HCT116 (cell line): ENCODE measurements around the gene PCIF1. TPM values are rescaled to one million over a fixed set of nuclear protein-coding genes. Genes with fewer than 3 reads are reported as not detected.

Experiments used
- ATAC-seq: fragments of 200-7000 bp; cut with Tn5 transposase; 2 replicates; pipeline ENCODE4 v1.9.1; 2020; ENCODE audit warnings: mild to moderate bottlenecking, moderate library complexity
- BruUV-seq: library from RNA; stranded (reverse); fragments of 400-500 nt; replicated peaks from 2 replicates; lab custom pipeline; 2021; lab: Mats Ljungman, UMichigan
- CTCF ChIA-PET: fragments of 300-600 bp; sonication (Branson Sonifier 250); formaldehyde crosslinking; loops from one replicate; lab custom pipeline; 2021; ENCODE audit warnings: antibody characterized with exemption; lab: Charles Lee
- POLR2A ChIA-PET: fragments of 300-600, 350-600 bp; sonication (Branson Sonifier 250); formaldehyde crosslinking; loops from one replicate; lab custom pipeline; 2021; ENCODE audit warnings: antibody characterized with exemption; lab: Charles Lee
- RAD21 ChIA-PET, 2 experiments: fragments of 300-600 bp; sonication (Branson Sonifier 250); formaldehyde crosslinking; loops; one replicate each; lab custom pipeline; 2023; ENCODE audit warnings: low total read pairs in 2 of 2; ENCODE audit not compliant: uncharacterized antibody in 2 of 2, unreplicated experiment in 2 of 2, low non-redundant PET in 1 of 2; lab: Charles Lee
- DNase-seq: peaks from one replicate; pipeline ENCODE4 v3.0.0-alpha.2; 2010; ENCODE audit warnings: low read depth, low spot score
- H2AFZ ChIP-seq: fragments of 200-600 bp; shearing (Covaris generic), sonication (generic); 2 replicates; pipeline ENCODE4 v1.6.1; 2017; ENCODE audit warnings: low read depth, mixed run types, mixed read lengths, antibody characterized with exemption, low read length; ENCODE audit not compliant: poor library complexity, severe bottlenecking
- H3K27ac ChIP-seq: 2 replicates; pipeline ENCODE4 v1.5.1; 2012; ENCODE audit warnings: low read depth, low read length
- H3K27me3 ChIP-seq: fragments of 200-600 bp; sonication (generic); 2 replicates; pipeline ENCODE4 v1.6.1; 2016; ENCODE audit warnings: mixed run types, low read length, mixed read lengths; ENCODE audit not compliant: insufficient read depth
- H3K36me3 ChIP-seq, 2 experiments: fragments of 200-500 bp in 1 of 2; fragments of 200-600 bp in 1 of 2; sonication (Bioruptor generic) in 1 of 2; sonication (generic) in 1 of 2; 2 replicates each; pipeline versions ENCODE4 v1.5.1 to v1.6.1; 2014 to 2016; ENCODE audit warnings: low read length in 2 of 2, inconsistent platforms in 1 of 2, mixed read lengths in 1 of 2, mixed run types in 1 of 2; ENCODE audit not compliant: insufficient read depth in 2 of 2, control insufficient read depth in 1 of 2
- H3K4me1 ChIP-seq, 2 experiments: fragments of 200-600 bp in 1 of 2; sonication (generic) in 1 of 2; 2 replicates each; pipeline versions ENCODE4 v1.5.1 to v1.6.1; 2012 to 2017; ENCODE audit warnings: low read length in 2 of 2, inconsistent platforms in 1 of 2, mild to moderate bottlenecking in 1 of 2, mixed read lengths in 1 of 2, mixed run types in 1 of 2, moderate library complexity in 1 of 2; ENCODE audit not compliant: insufficient read depth in 2 of 2, control insufficient read depth in 1 of 2
- H3K4me2 ChIP-seq: fragments of 200-600 bp; sonication (generic); 2 replicates; pipeline ENCODE4 v1.6.1; 2017; ENCODE audit warnings: mixed run types, low read length, mixed read lengths
- H3K4me3 ChIP-seq, 2 experiments: fragments of 200-600 bp in 1 of 2; sonication (generic) in 1 of 2; replicated peaks in 1 of 2; 2 replicates each; pipeline ENCODE4 v1.5.1; 2011 to 2016; ENCODE audit warnings: low read length in 2 of 2, control low read depth in 1 of 2, low read depth in 1 of 2, mild to moderate bottlenecking in 1 of 2, mixed read lengths in 1 of 2, mixed run types in 1 of 2
- H3K79me2 ChIP-seq: fragments of 200-600 bp; sonication (generic); 2 replicates; pipeline ENCODE4 v1.6.1; 2017; ENCODE audit warnings: mild to moderate bottlenecking, mixed run types, low read length, moderate library complexity, mixed read lengths; ENCODE audit not compliant: insufficient read depth
- H3K9ac ChIP-seq: fragments of 200-600 bp; sonication (generic); 2 replicates; pipeline ENCODE4 v1.6.1; 2016; ENCODE audit warnings: low read length, mixed read lengths
- H3K9me2 ChIP-seq: fragments of 200-600 bp; sonication (generic), shearing (Covaris generic); 2 replicates; pipeline ENCODE4 v1.6.1; 2017; ENCODE audit warnings: mixed run types, mild to moderate bottlenecking, moderate library complexity; ENCODE audit not compliant: insufficient read depth
- H3K9me3 ChIP-seq, 2 experiments: fragments of 200-500 bp in 1 of 2; fragments of 200-600 bp in 1 of 2; sonication (Bioruptor generic) in 1 of 2; sonication (generic) in 1 of 2; 2 replicates each; pipeline ENCODE4 v1.6.1; 2014 to 2017; ENCODE audit warnings: low read length in 2 of 2, mixed read lengths in 2 of 2, inconsistent platforms in 1 of 2, low read depth in 1 of 2, mild to moderate bottlenecking in 1 of 2, mixed run types in 1 of 2, moderate library complexity in 1 of 2; ENCODE audit not compliant: control insufficient read depth in 1 of 2, insufficient read depth in 1 of 2
- H4K20me1 ChIP-seq: fragments of 200-600 bp; sonication (generic), shearing (Covaris generic); 2 replicates; pipeline ENCODE4 v1.6.1; 2017; ENCODE audit warnings: mixed run types, mild to moderate bottlenecking, moderate library complexity; ENCODE audit not compliant: insufficient read depth
- ATF3 ChIP-seq: IDR thresholded peaks from 2 replicates; pipeline ENCODE4 v1.6.1; 2012
- CBX3 ChIP-seq: IDR thresholded peaks from 2 replicates; pipeline ENCODE4 v1.6.1; 2012; ENCODE audit warnings: low read depth
- EGR1 ChIP-seq: IDR thresholded peaks from 2 replicates; pipeline ENCODE4 v1.6.1; 2012; ENCODE audit warnings: low read depth
- ELF1 ChIP-seq: IDR thresholded peaks from 2 replicates; pipeline ENCODE4 v1.6.1; 2012; ENCODE audit warnings: low read depth, borderline replicate concordance
- EZH2phosphoT487 ChIP-seq: fragments of 200-600 bp; IDR thresholded peaks from 2 replicates; pipeline ENCODE4 v1.6.1; 2018; ENCODE audit warnings: antibody characterized with exemption, borderline replicate concordance
- FOSL1 ChIP-seq: IDR thresholded peaks from 2 replicates; pipeline ENCODE4 v1.6.1; 2012; ENCODE audit warnings: low read depth
- JUND ChIP-seq: IDR thresholded peaks from 2 replicates; pipeline ENCODE4 v1.6.1; 2012
- MAX ChIP-seq: IDR thresholded peaks from 2 replicates; pipeline ENCODE4 v1.6.1; 2012
- POLR2A ChIP-seq: IDR thresholded peaks from 2 replicates; pipeline ENCODE4 v1.7.0; 2011; ENCODE audit warnings: borderline replicate concordance; ENCODE audit not compliant: insufficient read depth, insufficient read length; ENCODE audit errors: extremely low read depth
- SIN3A ChIP-seq: IDR thresholded peaks from 2 replicates; pipeline ENCODE4 v1.6.1; 2012; ENCODE audit warnings: low read depth
- SP1 ChIP-seq: IDR thresholded peaks from 2 replicates; pipeline ENCODE4 v1.6.1; 2012; ENCODE audit warnings: low read depth
- SRF ChIP-seq: IDR thresholded peaks from 2 replicates; pipeline ENCODE4 v1.6.1; 2012; ENCODE audit warnings: low read depth
- TCF7L2 ChIP-seq: IDR thresholded peaks from 2 replicates; pipeline ENCODE4 v1.7.0; 2011; ENCODE audit warnings: borderline replicate concordance, inconsistent platforms; ENCODE audit not compliant: insufficient read depth, insufficient read length; ENCODE audit errors: extremely low read depth
- YY1 ChIP-seq: IDR thresholded peaks from 2 replicates; pipeline ENCODE4 v1.6.1; 2011; ENCODE audit warnings: low read length, low read depth, moderate library complexity, mild to moderate bottlenecking; ENCODE audit not compliant: insufficient replicate concordance; ENCODE audit errors: extremely low read depth
- ZBTB33 ChIP-seq: IDR thresholded peaks from 2 replicates; pipeline ENCODE4 v1.6.1; 2011; ENCODE audit warnings: mild to moderate bottlenecking, low read length, moderate library complexity; ENCODE audit not compliant: insufficient replicate concordance; ENCODE audit errors: extremely low read depth
- ZFX ChIP-seq: fragments of 450-650 bp; IDR thresholded peaks from 2 replicates; pipeline ENCODE4 v1.6.1; 2017
- ZNF274 ChIP-seq: fragments of 200-500 bp; sonication (Bioruptor generic); IDR thresholded peaks from 2 replicates; pipeline ENCODE4 v1.6.1; 2014; ENCODE audit warnings: mild to moderate bottlenecking, low read depth, low read length, inconsistent platforms
- intact Hi-C: fragments of 100-400 bp; cut with micrococcal nuclease; formaldehyde crosslinking; loops from 2 replicates; pipeline ENCODE4 v1.10.0; 2022
- total RNA-seq: library from RNA; stranded (reverse); gene quantifications from one replicate; pipeline ENCODE4 v1.2.1, GENCODE V29; 2021; ENCODE audit not compliant: unreplicated experiment
- TF ChIP-seq, protein P1 (sequence below): IDR thresholded peaks from 2 replicates; pipeline ENCODE4 v1.6.1; 2012; ENCODE audit warnings: low read depth
- TF ChIP-seq, protein P2 (sequence below), 3 experiments: fragments of 200-600 bp in 1 of 3; sonication (generic) in 1 of 3; IDR thresholded peaks in 2 of 3; conservative IDR thresholded peaks in 1 of 3; 2 replicates each; pipeline ENCODE4 v1.5.1; 2012 to 2017; ENCODE audit warnings: low read depth in 2 of 3, low read length in 2 of 3, antibody characterized with exemption in 1 of 3, borderline replicate concordance in 1 of 3, control low read depth in 1 of 3, mild to moderate bottlenecking in 1 of 3, mixed read lengths in 1 of 3, mixed run types in 1 of 3, moderate library complexity in 1 of 3; ENCODE audit not compliant: insufficient read depth in 1 of 3

The PCIF1 gene
- total RNA-seq, 1 experiment from 2014 or later: 31.8 TPM

- POLR2A ChIA-PET: no interaction called here
- Histone ChIP-seq H3K79me2 (no peaks in the 10 kb centered on the region), H3K27me3 (no peaks in the 10 kb centered on the region)
- DNase-seq: no peak
- intact Hi-C loops: no loop called here
- TF ChIP-seq SRF (no peak), ZBTB33 (no peak), YY1 (no peak), CBX3 (no peak), FOSL1 (no peak), ATF3 (no peak), JUND (no peak), EGR1 (no peak), ZFX (no peak), SIN3A (no peak), ELF1 (no peak), POLR2A (no peak), MAX (no peak), ZNF274 (no peak), SP1 (no peak), TCF7L2 (no peak), EZH2phosphoT487 (no peak)
- TF ChIP-seq, protein P1, sequence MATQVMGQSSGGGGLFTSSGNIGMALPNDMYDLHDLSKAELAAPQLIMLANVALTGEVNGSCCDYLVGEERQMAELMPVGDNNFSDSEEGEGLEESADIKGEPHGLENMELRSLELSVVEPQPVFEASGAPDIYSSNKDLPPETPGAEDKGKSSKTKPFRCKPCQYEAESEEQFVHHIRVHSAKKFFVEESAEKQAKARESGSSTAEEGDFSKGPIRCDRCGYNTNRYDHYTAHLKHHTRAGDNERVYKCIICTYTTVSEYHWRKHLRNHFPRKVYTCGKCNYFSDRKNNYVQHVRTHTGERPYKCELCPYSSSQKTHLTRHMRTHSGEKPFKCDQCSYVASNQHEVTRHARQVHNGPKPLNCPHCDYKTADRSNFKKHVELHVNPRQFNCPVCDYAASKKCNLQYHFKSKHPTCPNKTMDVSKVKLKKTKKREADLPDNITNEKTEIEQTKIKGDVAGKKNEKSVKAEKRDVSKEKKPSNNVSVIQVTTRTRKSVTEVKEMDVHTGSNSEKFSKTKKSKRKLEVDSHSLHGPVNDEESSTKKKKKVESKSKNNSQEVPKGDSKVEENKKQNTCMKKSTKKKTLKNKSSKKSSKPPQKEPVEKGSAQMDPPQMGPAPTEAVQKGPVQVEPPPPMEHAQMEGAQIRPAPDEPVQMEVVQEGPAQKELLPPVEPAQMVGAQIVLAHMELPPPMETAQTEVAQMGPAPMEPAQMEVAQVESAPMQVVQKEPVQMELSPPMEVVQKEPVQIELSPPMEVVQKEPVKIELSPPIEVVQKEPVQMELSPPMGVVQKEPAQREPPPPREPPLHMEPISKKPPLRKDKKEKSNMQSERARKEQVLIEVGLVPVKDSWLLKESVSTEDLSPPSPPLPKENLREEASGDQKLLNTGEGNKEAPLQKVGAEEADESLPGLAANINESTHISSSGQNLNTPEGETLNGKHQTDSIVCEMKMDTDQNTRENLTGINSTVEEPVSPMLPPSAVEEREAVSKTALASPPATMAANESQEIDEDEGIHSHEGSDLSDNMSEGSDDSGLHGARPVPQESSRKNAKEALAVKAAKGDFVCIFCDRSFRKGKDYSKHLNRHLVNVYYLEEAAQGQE: no peak
- TF ChIP-seq, protein P2, sequence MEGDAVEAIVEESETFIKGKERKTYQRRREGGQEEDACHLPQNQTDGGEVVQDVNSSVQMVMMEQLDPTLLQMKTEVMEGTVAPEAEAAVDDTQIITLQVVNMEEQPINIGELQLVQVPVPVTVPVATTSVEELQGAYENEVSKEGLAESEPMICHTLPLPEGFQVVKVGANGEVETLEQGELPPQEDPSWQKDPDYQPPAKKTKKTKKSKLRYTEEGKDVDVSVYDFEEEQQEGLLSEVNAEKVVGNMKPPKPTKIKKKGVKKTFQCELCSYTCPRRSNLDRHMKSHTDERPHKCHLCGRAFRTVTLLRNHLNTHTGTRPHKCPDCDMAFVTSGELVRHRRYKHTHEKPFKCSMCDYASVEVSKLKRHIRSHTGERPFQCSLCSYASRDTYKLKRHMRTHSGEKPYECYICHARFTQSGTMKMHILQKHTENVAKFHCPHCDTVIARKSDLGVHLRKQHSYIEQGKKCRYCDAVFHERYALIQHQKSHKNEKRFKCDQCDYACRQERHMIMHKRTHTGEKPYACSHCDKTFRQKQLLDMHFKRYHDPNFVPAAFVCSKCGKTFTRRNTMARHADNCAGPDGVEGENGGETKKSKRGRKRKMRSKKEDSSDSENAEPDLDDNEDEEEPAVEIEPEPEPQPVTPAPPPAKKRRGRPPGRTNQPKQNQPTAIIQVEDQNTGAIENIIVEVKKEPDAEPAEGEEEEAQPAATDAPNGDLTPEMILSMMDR (IDR thresholded peaks at IDR 0.05 in 2 of 3, conservative IDR thresholded peaks at IDR 0.05 in 1 of 3; ENCODE audit: borderline replicate concordance in 1 of 3, insufficient read depth in 1 of 3, low read depth in 2 of 3, low read length in 2 of 3): no peak
- TF ChIP-seq, all 23 proteins: peak for 0
- H3K27ac ChIP-seq: no peak overlapping the region
- no peak overlapping the region for H3K9ac ChIP-seq
- H3K4me3 ChIP-seq: no peak overlapping the region
- ChIA-PET CTCF (no interaction called here), RAD21 (no interaction called here)
- no peak overlapping the region for H3K4me2 ChIP-seq
- H3K4me1 ChIP-seq: peaks cover 2 to 4% of the 10 kb centered on the region in 2 experiments; a peak in 3 of 4 replicates
- no peaks in the 10 kb centered on the region for H4K20me1 ChIP-seq
- no peak overlapping the region for H2AFZ ChIP-seq
- H3K9me2 ChIP-seq: no peaks in the 10 kb centered on the region
- ATAC-seq: no peak
- no TSS peak for BruUV-seq
- H3K36me3 ChIP-seq: peaks cover 6 to 21% of the 10 kb centered on the region in 2 experiments; a peak in 3 of 4 replicates
- H3K9me3 ChIP-seq: no peaks in the 10 kb centered on the region
Measured at GRCh38 chr20:45897289-45897688, 37.2 kb upstream of the PCIF1 start.
